A549 (cell line): Measurements from ENCODE around the gene EVX2. TPM values are rescaled to one million over a fixed set of nuclear protein-coding genes. Genes with fewer than 3 reads are reported as not detected.

Experiments
- ATAC-seq, 2 experiments: fragments of 200-7000 bp in 1 of 2; fragments of >200 bp in 1 of 2; cut with Nextera tagmentation in 1 of 2; cut with Tn5 transposase in 1 of 2; 3 replicates each; pipeline versions ENCODE4 v1.8.0 to v1.9.1; 2018 to 2020; ENCODE audit warnings: mild to moderate bottlenecking in 1 of 2, moderate library complexity in 1 of 2
- CTCF ChIA-PET: fragments of 300-600 bp; sonication (Branson Sonifier 250); formaldehyde crosslinking; extraction: SDS; loops from one replicate; lab custom pipeline; 2021; ENCODE audit warnings: antibody characterized with exemption, inconsistent platforms; lab: Yijun Ruan, JAX
- POLR2A ChIA-PET: fragments of 350-600 bp; formaldehyde crosslinking; extraction: SDS; loops from one replicate; lab custom pipeline; 2021; ENCODE audit warnings: antibody characterized with exemption, inconsistent platforms; lab: Yijun Ruan, JAX
- DNase-seq, 2 experiments: peaks; one replicate each; pipeline versions ENCODE4 v3.0.0 to v3.0.0-alpha.2; 2011 to 2016; ENCODE audit warnings: low read depth in 1 of 2, low spot score in 1 of 2
- FAIRE-seq: peaks from 2 replicates; lab custom pipeline; 2011; peaks lifted over from hg19 to GRCh38; lab: Jason Lieb, UNC
- H3K27ac ChIP-seq, 2 experiments: fragments of >200 bp; sonication (Bioruptor Twin); formaldehyde crosslinking; 3 replicates each; pipeline ENCODE4 v1.5.1; 2016 to 2017
- H3K4me1 ChIP-seq: fragments of >200 bp; sonication (Bioruptor Twin); formaldehyde crosslinking; 3 replicates; pipeline ENCODE4 v1.6.1; 2016
- H3K4me2 ChIP-seq: fragments of >200 bp; sonication (Bioruptor Twin); formaldehyde crosslinking; 3 replicates; pipeline ENCODE4 v1.6.1; 2016
- H3K4me3 ChIP-seq: fragments of >200 bp; sonication (Bioruptor Twin); formaldehyde crosslinking; 3 replicates; pipeline ENCODE4 v1.5.1; 2016
- H3K9me3 ChIP-seq: fragments of >200 bp; sonication (Bioruptor Twin); formaldehyde crosslinking; 3 replicates; pipeline ENCODE4 v1.6.1; 2016
- CBX2 ChIP-seq: fragments of 200-600 bp; sonication (generic); IDR thresholded peaks from 2 replicates; pipeline ENCODE4 v1.6.1; 2016; ENCODE audit warnings: low read depth, mild to moderate bottlenecking, borderline replicate concordance
- CEBPB ChIP-seq, 2 experiments: fragments of >200 bp in 1 of 2; sonication (Bioruptor Twin) in 1 of 2; formaldehyde crosslinking in 1 of 2; IDR thresholded peaks; 2 replicates each; pipeline ENCODE4 v1.6.1; 2012 to 2016
- CHD4 ChIP-seq: fragments of 200-600 bp; sonication (generic); IDR thresholded peaks from 2 replicates; pipeline ENCODE4 v1.6.1; 2016; ENCODE audit warnings: antibody characterized with exemption, mild to moderate bottlenecking, borderline replicate concordance
- CTCF ChIP-seq: fragments of >200 bp; sonication (Bioruptor Twin); formaldehyde crosslinking; IDR thresholded peaks from 3 replicates; pipeline ENCODE4 v1.5.1; 2016
- EHF ChIP-seq: fragments of 250-450 bp; sonication (Bioruptor Pico); IDR thresholded peaks from 2 replicates; pipeline ENCODE4 v1.5.0; 2020; ENCODE audit warnings: mild to moderate bottlenecking
- EP300 ChIP-seq, 2 experiments: fragments of >200 bp; sonication (Bioruptor Twin); formaldehyde crosslinking; IDR thresholded peaks; 2 replicates in 1 of 2; 3 replicates in 1 of 2; pipeline ENCODE4 v1.6.1; 2016 to 2017
- ESRRA ChIP-seq: fragments of 150-350 bp; IDR thresholded peaks from 2 replicates; pipeline ENCODE4 v1.6.1; 2014; ENCODE audit warnings: mild to moderate bottlenecking, low read length, borderline replicate concordance
- FOXS1 ChIP-seq: fragments of 250-450 bp; sonication (Bioruptor Pico); IDR thresholded peaks from 2 replicates; pipeline ENCODE4 v1.5.0; 2020; ENCODE audit warnings: mild to moderate bottlenecking, moderate library complexity
- HES2 ChIP-seq: fragments of >200 bp; sonication (Bioruptor Twin); formaldehyde crosslinking; IDR thresholded peaks from 2 replicates; pipeline ENCODE4 v1.6.1; 2016
- HOXA7 ChIP-seq: fragments of 250-450 bp; sonication (Bioruptor Pico); IDR thresholded peaks from 2 replicates; pipeline ENCODE4 v1.5.0; 2020; ENCODE audit warnings: mild to moderate bottlenecking, moderate library complexity
- HOXB13 ChIP-seq: fragments of 250-450 bp; sonication (Bioruptor Pico); IDR thresholded peaks from 2 replicates; pipeline ENCODE4 v1.5.0; 2020; ENCODE audit warnings: low read depth, mild to moderate bottlenecking, moderate library complexity
- HOXB5 ChIP-seq: fragments of 250-450 bp; sonication (Bioruptor Pico); IDR thresholded peaks from 2 replicates; pipeline ENCODE4 v1.5.0; 2020; ENCODE audit warnings: mild to moderate bottlenecking, moderate library complexity
- JUN ChIP-seq, 2 experiments: fragments of >200 bp; sonication (Bioruptor Twin); formaldehyde crosslinking; IDR thresholded peaks; 2 replicates in 1 of 2; 3 replicates in 1 of 2; pipeline ENCODE4 v1.6.1; 2016 to 2017
- KDM1A ChIP-seq: fragments of 200-600 bp; sonication (generic); IDR thresholded peaks from 2 replicates; pipeline ENCODE4 v1.6.1; 2016; ENCODE audit warnings: low read depth, mild to moderate bottlenecking
- KDM5A ChIP-seq: fragments of 200-600 bp; sonication (generic); IDR thresholded peaks from 2 replicates; pipeline ENCODE4 v1.6.1; 2016; ENCODE audit warnings: antibody characterized with exemption, mild to moderate bottlenecking
- MAFK ChIP-seq: fragments of 450-650 bp; IDR thresholded peaks from 2 replicates; pipeline ENCODE4 v1.6.1; 2014; ENCODE audit not compliant: partially characterized antibody
- MAX ChIP-seq: IDR thresholded peaks from 2 replicates; pipeline ENCODE4 v1.6.1; 2012
- NFE2L2 ChIP-seq: fragments of 150-350 bp; conservative IDR thresholded peaks from 2 replicates; pipeline ENCODE4 v1.6.1; 2014; ENCODE audit warnings: low read length
- PBX3 ChIP-seq: IDR thresholded peaks from 2 replicates; pipeline ENCODE4 v1.6.1; 2012
- RAD21 ChIP-seq, 2 experiments: fragments of >200 bp in 1 of 2; sonication (Bioruptor Twin) in 1 of 2; formaldehyde crosslinking in 1 of 2; IDR thresholded peaks in 1 of 2; conservative IDR thresholded peaks in 1 of 2; 2 replicates in 1 of 2; 3 replicates in 1 of 2; pipeline ENCODE4 v1.6.1; 2012 to 2018; ENCODE audit warnings: inconsistent platforms in 1 of 2
- RCOR1 ChIP-seq: fragments of 150-350 bp; IDR thresholded peaks from 2 replicates; pipeline ENCODE4 v1.6.1; 2014; ENCODE audit warnings: antibody characterized with exemption, low read length, low read depth
- RFX5 ChIP-seq: fragments of 450-650 bp; IDR thresholded peaks from 2 replicates; pipeline ENCODE4 v1.7.1; 2014; ENCODE audit warnings: antibody characterized with exemption, mild to moderate bottlenecking, moderate library complexity
- RNF2 ChIP-seq: fragments of 200-600 bp; sonication (generic); IDR thresholded peaks from 2 replicates; pipeline ENCODE4 v1.6.1; 2016; ENCODE audit warnings: low read depth, mild to moderate bottlenecking, antibody characterized with exemption, moderate library complexity, borderline replicate concordance
- TP53 ChIP-seq: fragments of 250-450 bp; sonication (Bioruptor Pico); IDR thresholded peaks from 2 replicates; pipeline ENCODE4 v1.5.0; 2021; ENCODE audit warnings: mild to moderate bottlenecking, moderate library complexity
- USF2 ChIP-seq: fragments of 450-650 bp; IDR thresholded peaks from 2 replicates; pipeline ENCODE4 v1.6.1; 2014; ENCODE audit warnings: antibody characterized with exemption
- WGBS: methylation state at CpG from one replicate; pipeline ENCODE4 v1.1.6; 2017; ENCODE audit errors: missing lambda C conversion rate; 5-methylcytosine and 5-hydroxymethylcytosine counted together
- polyA plus RNA-seq, 4 experiments: library from polyadenylated mRNA; depleted of rRNA in 3 of 4; stranded (reverse); fragments of >200 nt; fragmentation: RNase III in 1 of 4; extraction: RNeasy Plus Mini Kit Qiagen cat#74134 plus additional on column Dnase treatment in 1 of 4; gene quantifications; 2 replicates in 3 of 4; 3 replicates in 1 of 4; pipeline ENCODE4 v1.2.3, GENCODE V29; 2011 to 2017
- TF ChIP-seq, protein P1 (sequence below): IDR thresholded peaks from 2 replicates; pipeline ENCODE4 v1.6.1; 2012; ENCODE audit warnings: low read depth, borderline replicate concordance
- TF ChIP-seq, protein P2 (sequence below): fragments of >200 bp; sonication (Bioruptor Twin); formaldehyde crosslinking; IDR thresholded peaks from 3 replicates; pipeline ENCODE4 v1.6.1; 2016
- TF ChIP-seq, protein P3 (sequence below): fragments of 250-450 bp; sonication (Bioruptor Pico); IDR thresholded peaks from 2 replicates; pipeline ENCODE4 v1.5.0; 2020; ENCODE audit warnings: low read depth, mild to moderate bottlenecking, moderate library complexity

The EVX2 gene
- polyA plus RNA-seq, 2 of the 4 experiments (the other 2 are of a cell fraction), result 0.03 TPM; not detected in 1

DNA sequence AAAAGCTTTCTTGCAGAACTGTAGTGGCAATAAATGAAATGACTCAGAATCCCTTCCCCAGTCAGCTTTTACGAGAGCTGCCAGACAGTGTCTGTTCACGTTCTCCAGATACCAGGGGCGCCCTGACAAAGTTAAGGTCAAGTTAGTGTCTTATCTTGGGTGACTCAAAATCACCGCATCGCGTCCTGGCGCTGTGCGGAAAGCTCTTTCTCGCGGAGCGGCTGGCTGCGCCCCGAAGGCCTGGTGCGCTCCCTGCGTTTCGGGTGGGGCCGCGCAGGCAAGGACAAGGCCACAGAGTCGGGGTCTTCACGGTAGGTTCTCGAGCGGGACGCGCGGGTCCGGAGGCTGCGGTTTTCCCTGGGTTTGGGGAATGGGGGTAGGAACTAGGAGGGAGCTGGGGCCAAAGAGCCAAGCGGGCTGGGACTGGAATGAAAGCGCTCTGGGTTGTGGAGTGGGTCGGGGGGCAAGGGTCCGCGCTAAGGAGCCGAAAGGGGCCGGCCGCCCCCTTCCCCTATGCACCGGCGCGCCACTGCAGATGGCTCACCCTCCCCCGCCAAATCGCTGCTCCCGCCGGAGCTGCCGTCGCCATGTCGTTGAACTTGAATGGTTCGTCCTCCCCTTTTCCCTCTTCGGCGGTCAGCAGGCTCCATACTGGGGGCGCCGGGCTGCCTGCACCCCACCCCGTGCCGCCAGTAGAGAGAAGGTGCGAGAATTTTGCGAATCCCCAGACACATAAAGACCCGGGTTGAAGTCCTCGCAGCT, 20.7 kb upstream of the EVX2 start (continued):
- TF ChIP-seq CEBPB (IDR thresholded peaks at IDR 0.05), result 0 out of 4 replicates have a peak, but pooled peaks of 1 of the 2 experiments have one; percentile 28
- no peak for TF ChIP-seq NFE2L2
- no peak for TF ChIP-seq KDM1A
- TF ChIP-seq, protein P1, sequence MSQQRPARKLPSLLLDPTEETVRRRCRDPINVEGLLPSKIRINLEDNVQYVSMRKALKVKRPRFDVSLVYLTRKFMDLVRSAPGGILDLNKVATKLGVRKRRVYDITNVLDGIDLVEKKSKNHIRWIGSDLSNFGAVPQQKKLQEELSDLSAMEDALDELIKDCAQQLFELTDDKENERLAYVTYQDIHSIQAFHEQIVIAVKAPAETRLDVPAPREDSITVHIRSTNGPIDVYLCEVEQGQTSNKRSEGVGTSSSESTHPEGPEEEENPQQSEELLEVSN, result peak; percentile 44; the same call in 1 of the 2 replicates
- TF ChIP-seq RAD21 (conservative IDR thresholded peaks at IDR 0.05 in 1 of 2, IDR thresholded peaks at IDR 0.05 in 1 of 2), result no peak
- TF ChIP-seq, protein P2, sequence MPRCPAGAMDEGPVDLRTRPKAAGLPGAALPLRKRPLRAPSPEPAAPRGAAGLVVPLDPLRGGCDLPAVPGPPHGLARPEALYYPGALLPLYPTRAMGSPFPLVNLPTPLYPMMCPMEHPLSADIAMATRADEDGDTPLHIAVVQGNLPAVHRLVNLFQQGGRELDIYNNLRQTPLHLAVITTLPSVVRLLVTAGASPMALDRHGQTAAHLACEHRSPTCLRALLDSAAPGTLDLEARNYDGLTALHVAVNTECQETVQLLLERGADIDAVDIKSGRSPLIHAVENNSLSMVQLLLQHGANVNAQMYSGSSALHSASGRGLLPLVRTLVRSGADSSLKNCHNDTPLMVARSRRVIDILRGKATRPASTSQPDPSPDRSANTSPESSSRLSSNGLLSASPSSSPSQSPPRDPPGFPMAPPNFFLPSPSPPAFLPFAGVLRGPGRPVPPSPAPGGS, result no peak
- 0 out of 2 replicates have a peak, but pooled peaks have one; percentile 39 for TF ChIP-seq MAX
- no peak for TF ChIP-seq FOXS1
- TF ChIP-seq JUN (IDR thresholded peaks at IDR 0.05), result peak in 1 of 2 experiments; percentile 60; a peak in 2 of 5 replicates
- TF ChIP-seq, protein P3, sequence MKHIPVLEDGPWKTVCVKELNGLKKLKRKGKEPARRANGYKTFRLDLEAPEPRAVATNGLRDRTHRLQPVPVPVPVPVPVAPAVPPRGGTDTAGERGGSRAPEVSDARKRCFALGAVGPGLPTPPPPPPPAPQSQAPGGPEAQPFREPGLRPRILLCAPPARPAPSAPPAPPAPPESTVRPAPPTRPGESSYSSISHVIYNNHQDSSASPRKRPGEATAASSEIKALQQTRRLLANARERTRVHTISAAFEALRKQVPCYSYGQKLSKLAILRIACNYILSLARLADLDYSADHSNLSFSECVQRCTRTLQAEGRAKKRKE, result no peak
- TF ChIP-seq ESRRA, result no peak; the same call in 1 of the 2 replicates
- no peak for TF ChIP-seq RFX5

- 62% methylated on average over 17 of the region's 17 CpGs for WGBS
Observed at GRCh38 chr2:176103742-176104315, 20.1 kb upstream of the EVX2 start.

GRCh38 chr2:176103194-176103593, 19.4 kb upstream of the EVX2 start:
- ATAC-seq, result no peak
- H3K4me1 ChIP-seq, result peaks cover 30% of the 10 kb centered on the region
- H3K9me3 ChIP-seq, result no peaks in the 10 kb centered on the region
- no peak for FAIRE-seq
- no peak overlapping the region for H3K4me2 ChIP-seq
- DNase-seq, result no peak
- 91% methylated on average over 7 of the region's 7 CpGs for WGBS
- ChIA-PET POLR2A (no interaction called here), CTCF (interaction anchor here (1.1 to 2.6 kb wide), 6 partner anchors 8 to 736 kb away, joined by 4 to 17 read pairs (median 8); partner anchors contain the start of gene HOXD13)
- no peak overlapping the region for H3K4me3 ChIP-seq
- no peak overlapping the region for H3K27ac ChIP-seq
- TF ChIP-seq CBX2 (no peak), EHF (CRISPR knock-in tag) (no peak), MAFK (no peak), RCOR1 (no peak), JUN (IDR thresholded peaks at IDR 0.05) (no peak), TP53 (CRISPR knock-in tag) (no peak), HOXA7 (CRISPR knock-in tag) (no peak), CTCF (no peak), KDM5A (no peak), USF2 (no peak), CEBPB (IDR thresholded peaks at IDR 0.05) (no peak), HOXB5 (CRISPR knock-in tag) (no peak), HES2 (no peak), PBX3 (no peak), CHD4 (no peak), RNF2 (no peak)

More at GRCh38 chr2:176103742-176104315, 20.1 kb upstream of the EVX2 start:
- no peaks in the 10 kb centered on the region for H3K9me3 ChIP-seq
- H3K4me1 ChIP-seq, result peaks cover 30% of the 10 kb centered on the region
- CTCF ChIA-PET, result interaction anchor here (0.8 to 2.3 kb wide), 12 partner anchors 8 to 736 kb away, joined by 3 to 9 read pairs (median 4); partner anchors contain the start of gene HOXD13
- no peak for FAIRE-seq
- peak overlapping the region; percentile 56 for H3K4me3 ChIP-seq
- peak overlapping the region; percentile 97 for H3K4me2 ChIP-seq
- POLR2A ChIA-PET, result interaction anchor here (0.6 to 1.2 kb wide), 4 partner anchors 102 to 1161 kb away, joined by 3 to 5 read pairs (median 3); partner anchors contain the start of genes LNPK, MTX2 and NFE2L2
- no peak for TF ChIP-seq HOXB13 (CRISPR knock-in tag)
- TF ChIP-seq EP300 (IDR thresholded peaks at IDR 0.05), result 0 out of 5 replicates have a peak, but pooled peaks of 1 of the 2 experiments have one; percentile 27
- no peak for DNase-seq
- no peak; a peak in 1 of 6 replicates for ATAC-seq
- H3K27ac ChIP-seq, result peak overlapping the region; percentile 21 to 90; a peak in 4 of 6 replicates
